DOHH2 (cell line): ENCODE data around the gene BBS12.

Source experiments
- EZH2phosphoT487 ChIP-seq: fragments of 200-600 bp; sonication (generic); IDR thresholded peaks from 2 replicates; pipeline ENCODE4 v1.6.1; 2017; ENCODE audit warnings: borderline replicate concordance, mild to moderate bottlenecking, antibody characterized with exemption, low read length, moderate library complexity, mixed read lengths
- TF ChIP-seq, protein P1 (sequence below): fragments of 200-600 bp; sonication (generic); IDR thresholded peaks from one replicate; pipeline ENCODE4 v1.5.1; 2014; ENCODE audit warnings: antibody characterized with exemption, mild to moderate bottlenecking, low read depth, low read length; ENCODE audit not compliant: poor library complexity, severe bottlenecking

GRCh38 chr4:122687531-122688061 lies 44.9 kb upstream of the BBS12 start:
- TF ChIP-seq EZH2phosphoT487 = no peak
- TF ChIP-seq, protein P1, sequence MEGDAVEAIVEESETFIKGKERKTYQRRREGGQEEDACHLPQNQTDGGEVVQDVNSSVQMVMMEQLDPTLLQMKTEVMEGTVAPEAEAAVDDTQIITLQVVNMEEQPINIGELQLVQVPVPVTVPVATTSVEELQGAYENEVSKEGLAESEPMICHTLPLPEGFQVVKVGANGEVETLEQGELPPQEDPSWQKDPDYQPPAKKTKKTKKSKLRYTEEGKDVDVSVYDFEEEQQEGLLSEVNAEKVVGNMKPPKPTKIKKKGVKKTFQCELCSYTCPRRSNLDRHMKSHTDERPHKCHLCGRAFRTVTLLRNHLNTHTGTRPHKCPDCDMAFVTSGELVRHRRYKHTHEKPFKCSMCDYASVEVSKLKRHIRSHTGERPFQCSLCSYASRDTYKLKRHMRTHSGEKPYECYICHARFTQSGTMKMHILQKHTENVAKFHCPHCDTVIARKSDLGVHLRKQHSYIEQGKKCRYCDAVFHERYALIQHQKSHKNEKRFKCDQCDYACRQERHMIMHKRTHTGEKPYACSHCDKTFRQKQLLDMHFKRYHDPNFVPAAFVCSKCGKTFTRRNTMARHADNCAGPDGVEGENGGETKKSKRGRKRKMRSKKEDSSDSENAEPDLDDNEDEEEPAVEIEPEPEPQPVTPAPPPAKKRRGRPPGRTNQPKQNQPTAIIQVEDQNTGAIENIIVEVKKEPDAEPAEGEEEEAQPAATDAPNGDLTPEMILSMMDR = no peak
